ENCODE results near the gene SSC5D.

Gene SSC5D

DNA sequence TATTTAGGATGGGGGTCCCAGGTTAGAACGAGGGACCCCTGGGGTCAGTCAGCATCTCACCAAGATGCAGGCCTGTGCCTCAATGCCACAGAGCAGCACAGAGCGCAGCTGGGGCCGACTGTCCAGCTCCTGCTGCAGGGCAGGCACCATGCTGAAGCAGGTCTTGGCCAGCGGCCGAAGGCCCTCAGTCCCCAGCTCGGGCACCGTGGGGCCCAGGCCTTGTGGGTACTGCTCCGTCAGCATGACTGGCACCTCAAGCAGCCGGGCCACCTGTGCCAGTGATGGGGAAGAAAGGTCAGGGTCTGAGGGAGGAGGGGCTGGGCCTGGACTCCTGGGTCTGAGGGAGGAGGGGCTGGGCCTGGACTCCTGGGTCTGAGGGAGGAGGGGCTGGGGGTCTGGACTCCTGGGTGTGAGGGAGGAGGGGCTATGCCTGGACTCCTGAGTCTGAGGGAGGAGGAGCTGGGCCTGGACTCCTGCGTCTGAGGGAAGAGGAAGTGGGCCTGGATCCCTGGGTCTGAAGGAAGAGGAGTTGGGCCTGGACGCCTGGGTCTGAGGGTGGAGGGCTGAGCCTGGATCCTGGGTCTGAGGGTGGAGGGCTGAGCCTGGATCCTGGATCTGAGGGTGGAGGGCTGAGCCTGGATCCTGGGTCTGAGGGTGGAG, 32.5 kb upstream of the SSC5D start:
- DNase-seq: no peak

DNA sequence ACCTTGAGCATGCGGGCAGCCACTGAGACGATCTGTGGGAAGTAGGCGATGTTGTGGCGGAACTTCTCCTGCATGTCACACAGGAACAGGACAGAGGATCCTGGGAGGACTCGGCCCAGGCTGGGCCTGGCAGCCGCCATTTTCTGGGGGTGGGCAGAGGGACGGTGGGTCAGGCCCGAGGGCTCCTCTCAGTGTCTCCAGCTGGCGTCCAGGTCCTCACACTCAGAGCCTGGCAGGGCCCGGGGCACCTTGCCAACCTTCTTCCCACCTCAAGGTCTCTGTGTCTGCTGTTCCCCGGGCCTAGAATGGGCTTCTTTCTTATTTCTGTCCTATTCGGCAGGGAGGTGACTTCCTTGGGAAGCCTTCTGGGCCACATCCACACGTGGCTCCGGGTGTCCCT, 31.9 kb upstream of the SSC5D start:
- DNase-seq: no peak

DNA sequence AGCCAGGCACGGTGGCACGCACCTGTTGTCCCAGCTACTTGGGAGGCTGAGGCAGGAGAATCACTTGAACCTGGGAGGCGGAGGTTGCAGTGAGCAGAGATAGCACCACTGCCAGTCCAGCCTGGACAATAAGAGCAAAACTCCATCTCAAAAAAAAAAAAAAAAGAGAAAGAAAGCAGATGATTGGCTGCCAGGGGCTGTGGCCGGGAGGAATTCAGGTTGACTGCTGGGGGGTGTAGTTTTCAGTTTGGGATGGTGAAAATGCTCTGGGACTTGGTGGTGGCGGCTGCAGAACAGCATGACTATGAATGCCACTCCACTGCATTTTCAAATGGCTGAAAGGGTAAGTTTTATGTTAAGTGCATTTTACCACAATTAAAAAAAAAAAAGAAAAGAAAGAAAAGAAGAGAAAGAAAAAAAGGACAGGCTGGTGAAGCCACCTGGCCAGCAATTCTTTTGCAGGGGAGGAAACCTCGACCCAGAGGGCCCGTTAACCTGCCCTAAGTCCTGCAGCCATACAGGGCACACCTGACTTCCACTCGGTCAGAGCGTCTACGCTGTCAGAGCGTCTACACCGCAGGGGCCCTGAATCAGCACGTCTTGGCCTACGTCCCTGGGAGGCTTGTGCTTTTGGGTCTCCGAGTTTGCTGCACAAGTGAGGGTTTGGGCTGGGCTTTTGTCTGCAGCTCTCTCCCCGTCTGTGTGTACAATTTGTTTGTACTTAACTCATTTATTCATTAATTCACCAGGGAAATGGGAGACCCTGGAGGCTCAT, 30.4 kb upstream of the SSC5D start:
- DNase-seq: no peak

DNA sequence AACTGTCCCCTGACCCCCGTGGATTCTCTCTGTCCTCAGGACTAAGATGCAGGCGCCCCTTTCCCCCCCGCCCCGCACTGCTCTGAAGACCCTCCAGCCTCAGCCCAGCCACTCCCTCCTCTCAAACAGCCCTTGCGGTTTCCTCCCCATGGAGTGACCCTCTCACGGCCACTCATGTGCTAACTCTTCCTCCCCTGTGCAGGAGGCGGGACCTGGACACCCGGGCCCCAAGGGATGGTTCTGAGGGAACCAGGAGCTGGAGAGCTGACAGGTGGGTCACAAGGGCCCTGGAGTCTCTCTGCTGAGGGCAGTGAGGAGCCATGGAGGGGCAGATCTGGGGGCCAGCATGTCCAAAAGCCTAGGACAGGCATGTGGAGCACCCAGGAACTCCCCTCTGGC, 28.7 kb upstream of the SSC5D start:
- no peak for DNase-seq

DNA sequence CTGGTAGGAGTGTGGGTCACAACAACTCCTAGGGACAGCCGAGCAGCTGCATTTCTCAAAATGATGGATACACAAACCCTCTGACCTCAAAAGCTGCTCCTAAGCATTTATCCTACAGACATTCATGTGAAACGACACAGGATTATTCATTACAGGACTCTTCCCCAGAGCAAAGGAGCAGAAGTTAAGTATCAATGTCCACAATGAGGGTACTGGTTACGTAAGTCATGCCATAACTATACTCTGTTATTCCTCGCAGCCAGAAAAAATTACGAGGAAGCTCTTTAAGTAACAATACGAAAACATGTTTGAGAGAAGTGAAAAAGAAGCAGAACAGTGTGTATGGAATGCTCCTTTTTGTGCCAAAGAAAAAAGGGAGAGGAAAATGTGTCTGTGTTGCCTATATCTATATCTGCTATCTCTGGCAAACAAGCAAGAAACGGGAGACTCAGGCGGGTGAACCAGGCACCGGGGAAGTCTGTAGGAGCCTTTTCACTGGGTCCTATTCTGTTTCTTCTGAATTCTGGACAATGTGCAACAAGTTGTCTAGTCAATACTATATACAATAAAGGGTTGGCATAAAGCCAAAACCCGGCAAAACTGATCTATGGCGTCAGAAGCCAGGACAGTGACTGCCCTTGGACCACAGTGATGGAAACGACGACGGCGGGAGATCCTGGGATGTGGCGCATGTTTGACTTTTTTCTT, 28.1 kb upstream of the SSC5D start:
- no peak for DNase-seq

DNA sequence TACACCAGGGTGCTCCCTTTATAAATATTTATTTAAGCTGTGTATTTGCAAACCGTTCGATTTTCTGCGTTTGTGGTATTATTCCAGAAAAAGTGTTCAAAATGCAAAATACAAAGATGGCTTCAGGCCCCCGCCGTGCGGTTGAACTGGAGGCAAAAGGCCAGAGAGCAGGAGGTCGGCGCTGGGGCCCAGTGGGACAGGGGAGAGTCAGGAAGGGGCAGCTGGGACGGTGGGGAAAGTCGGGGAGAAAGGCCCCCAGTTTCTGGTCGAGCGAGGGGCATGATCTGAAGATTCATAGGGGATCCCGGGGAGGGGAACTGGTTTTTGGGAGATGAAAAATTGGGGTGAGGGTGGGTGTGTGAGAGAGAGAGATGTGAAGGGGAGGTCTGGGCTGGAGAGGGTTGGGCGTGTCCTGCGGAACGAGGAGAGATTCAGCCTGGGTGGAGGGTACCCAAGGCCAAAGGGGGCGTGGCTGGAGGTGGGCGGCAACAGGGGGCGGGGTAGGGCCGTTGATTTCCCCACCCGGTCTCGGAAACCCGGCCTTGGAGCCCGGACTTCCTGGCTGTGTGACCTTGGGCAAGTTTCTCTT, 27.5 kb upstream of the SSC5D start:
- no peak for DNase-seq

DNA sequence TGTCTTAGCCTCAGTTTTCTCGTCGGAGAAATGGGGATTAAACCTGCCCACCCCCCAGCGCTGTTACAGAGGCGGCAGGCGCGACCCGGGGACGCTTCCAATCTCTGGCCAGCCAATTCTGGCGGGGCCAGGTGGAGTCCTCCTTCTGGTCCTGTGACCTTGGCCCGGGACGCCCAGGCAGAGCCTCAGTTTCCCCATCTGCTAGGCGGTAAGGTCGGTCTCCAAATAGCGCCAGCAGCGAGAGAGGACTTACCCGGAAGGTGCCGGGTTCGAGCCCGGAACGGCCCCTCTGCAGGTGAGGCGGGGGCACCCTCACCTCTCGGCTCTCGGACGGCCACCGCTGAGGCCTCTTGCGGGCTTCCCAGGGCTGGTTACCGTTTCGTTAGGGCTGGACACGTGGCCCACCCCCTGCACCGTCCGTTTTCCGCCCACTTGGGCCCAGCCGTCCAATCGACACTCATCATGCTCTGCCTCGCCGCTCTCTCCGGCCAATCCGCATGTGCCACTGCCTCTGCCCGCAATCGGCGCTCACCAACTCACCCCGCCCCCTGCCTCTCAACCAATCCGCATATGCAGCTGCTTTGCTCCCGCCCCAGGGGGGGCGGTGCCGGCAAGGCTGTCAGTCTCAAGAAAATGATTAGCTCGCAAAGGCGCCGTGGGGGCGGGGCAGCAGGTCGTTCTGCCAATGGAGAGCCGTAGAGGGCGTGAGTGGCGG, 26.8 kb upstream of the SSC5D start, which contains the start of gene ISOC2:
ISOC2 (minus strand) TSS at position 384 of the 715 bp plus-strand sequence. CDS start 5,156 bp downstream, outside the sequence.
- DNase-seq: peak; percentile 96

DNA sequence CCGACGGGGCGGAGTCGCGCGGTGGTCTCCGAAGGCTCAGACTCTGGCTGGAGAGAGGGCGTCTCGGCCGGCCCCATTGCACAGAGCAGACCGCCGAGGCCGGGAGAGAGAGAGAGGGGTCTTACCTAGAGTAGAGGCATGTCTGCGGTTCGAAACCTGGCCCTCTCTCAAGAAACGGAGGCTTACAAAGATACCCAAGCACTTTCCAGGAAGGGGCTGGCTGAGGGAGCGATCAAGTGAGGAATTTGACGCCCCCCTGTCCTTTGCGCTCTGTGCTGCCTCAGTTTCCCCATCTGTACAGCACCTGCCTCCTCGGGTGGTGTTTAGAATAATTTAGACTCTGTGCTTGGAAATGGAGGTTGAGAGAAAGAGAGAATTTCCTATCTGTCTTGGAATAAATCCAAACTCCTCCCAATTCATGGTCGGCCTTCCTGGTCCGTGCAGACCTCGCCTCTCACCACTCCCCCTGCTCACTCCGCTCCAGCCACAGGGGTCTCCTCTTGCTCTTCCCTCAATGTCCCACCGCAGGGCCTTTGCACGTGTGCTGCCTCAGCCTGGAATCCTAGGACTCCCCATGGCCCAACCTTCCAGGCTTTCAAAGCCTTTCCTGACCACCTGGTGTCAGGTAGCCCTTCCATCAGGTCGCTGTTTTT, 26.1 kb upstream of the SSC5D start:
- DNase-seq: no peak

DNA sequence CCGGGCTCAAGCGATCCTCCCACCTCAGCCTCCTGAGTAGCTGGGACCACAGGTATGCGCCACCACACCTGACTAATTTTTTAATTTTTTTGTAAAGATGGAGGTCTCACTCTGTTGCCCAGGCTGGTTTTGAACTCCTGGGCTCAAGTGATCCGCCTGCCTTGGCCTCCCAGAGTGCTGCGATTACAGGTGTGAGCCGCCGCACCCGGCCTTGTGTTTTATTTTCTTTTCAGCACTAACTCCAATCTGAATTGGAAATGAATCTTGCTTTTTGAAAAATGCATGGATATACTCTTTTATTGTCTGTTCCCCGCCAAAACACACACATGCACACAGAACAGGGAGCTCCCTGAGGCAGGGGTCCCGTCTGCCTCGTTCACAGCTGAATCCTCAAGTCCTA, 25.5 kb upstream of the SSC5D start:
- no peak for DNase-seq

DNA sequence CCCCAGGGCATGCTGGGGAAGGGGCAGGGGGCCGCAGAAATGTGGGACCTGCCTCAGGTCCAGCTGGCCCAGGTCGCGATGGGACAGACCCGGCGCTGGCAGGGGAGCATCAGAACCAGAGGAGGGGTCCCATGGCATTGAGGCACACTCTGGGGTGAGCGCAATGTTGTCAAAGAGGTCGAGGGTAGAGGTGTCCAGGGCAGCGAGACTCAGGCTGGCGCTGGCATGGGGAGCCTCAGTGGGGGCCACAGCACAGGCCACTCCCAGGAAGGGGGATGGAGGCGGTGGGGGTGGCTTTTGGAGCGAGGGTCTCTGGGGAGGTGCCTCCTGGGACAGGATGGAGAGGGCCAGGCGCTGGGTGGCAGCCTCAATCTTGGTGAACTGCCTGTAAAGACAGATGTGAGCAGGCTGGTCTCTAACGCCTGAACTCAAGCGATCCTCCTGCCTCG, 24.6 kb upstream of the SSC5D start:
- no peak for DNase-seq

DNA sequence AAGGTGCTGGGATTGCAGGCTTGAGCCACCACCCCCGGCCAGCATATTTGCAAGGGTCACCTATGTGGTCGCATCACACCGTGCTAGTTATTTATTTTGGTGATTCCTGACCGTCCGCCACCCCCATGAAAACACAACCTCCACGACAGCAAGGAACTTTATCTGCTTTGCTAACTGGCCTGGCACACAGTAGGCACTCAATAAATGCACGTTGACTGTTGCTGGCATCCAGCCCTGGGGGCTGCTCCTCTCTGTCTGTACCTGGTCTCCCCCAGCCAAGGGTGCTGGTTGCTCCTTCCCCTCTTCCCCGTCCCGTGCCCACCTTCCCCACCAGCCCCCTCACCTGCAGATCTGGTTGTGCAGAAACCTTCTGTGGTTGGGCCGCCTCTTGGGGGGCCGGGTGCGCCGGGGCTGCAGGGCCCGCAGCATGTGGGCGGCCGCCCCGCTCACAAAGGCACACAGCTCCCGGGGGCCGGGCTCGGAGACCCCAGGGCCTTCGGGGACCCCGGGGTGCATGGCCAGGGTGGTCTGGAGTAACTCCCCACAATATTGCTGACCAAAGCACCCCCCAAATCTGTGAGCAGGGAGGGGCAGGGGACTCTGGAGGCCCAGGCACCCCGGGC, 24.1 kb upstream of the SSC5D start:
- no peak for DNase-seq

DNA sequence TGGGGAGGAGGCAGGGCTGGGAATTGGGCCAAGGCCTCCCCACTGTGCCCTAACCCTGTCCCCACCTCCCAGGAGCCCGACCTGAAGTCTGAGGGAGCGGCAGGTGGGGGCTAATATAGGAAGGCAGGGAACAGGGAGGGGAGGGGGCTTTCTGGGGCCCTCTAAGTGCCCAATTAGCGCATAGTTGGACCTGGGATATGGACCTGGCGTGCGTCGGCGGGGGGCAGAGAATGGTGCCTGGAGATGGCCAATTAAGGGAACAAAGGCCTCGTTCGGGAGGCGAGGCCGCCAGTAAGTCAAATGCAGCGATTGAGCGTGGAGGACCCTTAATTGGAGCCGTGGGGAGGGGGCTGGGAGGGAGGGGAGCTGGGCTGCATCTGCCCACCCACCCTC, 23.6 kb upstream of the SSC5D start, which contains the start of gene C19orf85:
C19orf85 (minus strand) TSS at position 90 of the 393 bp plus-strand sequence. CDS start 197 bp downstream, outside the sequence.
- no peak for DNase-seq

DNA sequence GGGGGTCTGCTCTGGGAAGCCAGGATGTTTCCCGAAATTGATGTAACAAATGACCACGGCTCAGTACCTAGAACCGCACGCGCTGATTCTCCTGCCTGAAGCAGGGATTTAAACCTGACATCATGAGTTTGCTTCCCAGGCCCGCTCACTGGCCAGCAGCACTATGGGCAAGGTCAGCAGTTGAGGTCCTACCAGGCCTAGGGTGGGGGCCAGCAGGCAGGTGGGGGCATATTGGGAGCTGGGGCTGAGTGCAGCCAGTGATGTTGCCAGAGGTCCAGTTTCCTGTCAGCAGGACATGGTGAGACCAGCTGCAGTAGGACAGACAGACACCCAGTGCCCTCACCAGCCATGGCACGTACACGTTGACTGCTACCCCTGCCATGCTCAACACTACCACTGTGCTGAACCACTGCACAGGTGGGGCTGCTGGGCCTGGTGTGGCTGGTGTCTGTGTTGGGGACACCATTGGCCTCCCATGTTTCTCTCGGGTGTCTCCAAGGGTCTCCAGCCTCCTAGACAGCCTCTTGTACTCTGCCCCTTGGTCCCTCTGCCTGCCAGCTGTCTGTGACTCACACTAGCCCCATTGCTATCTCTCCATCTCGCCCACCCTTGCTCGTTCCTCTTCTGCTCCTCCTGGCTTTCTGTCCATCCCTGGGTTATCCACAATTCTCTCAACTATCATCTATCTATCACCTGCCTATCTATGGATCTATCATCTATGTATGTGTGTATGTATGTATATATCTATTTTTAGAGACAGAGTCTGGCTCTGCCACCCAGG, 22.6 kb upstream of the SSC5D start:
- no peak for DNase-seq

DNA sequence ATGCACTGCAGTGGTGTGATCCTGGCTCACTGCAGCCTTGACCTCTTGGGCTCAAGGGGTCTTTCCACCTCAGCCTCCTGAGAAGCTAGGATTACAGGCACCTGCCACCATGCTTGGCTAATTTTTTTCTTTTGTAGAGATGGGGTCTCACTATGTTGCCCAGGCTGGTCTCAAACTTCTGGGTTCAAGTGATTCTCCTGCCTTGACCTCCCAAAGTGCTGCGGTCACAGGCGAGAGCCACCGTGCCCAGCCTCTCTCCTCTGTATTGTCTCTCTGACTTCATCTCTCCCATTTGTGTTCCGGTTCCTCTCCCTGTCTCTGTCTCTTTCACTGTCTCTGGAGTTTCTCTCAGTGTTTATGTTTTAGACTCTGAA, 22.0 kb upstream of the SSC5D start:
- DNase-seq: no peak

DNA sequence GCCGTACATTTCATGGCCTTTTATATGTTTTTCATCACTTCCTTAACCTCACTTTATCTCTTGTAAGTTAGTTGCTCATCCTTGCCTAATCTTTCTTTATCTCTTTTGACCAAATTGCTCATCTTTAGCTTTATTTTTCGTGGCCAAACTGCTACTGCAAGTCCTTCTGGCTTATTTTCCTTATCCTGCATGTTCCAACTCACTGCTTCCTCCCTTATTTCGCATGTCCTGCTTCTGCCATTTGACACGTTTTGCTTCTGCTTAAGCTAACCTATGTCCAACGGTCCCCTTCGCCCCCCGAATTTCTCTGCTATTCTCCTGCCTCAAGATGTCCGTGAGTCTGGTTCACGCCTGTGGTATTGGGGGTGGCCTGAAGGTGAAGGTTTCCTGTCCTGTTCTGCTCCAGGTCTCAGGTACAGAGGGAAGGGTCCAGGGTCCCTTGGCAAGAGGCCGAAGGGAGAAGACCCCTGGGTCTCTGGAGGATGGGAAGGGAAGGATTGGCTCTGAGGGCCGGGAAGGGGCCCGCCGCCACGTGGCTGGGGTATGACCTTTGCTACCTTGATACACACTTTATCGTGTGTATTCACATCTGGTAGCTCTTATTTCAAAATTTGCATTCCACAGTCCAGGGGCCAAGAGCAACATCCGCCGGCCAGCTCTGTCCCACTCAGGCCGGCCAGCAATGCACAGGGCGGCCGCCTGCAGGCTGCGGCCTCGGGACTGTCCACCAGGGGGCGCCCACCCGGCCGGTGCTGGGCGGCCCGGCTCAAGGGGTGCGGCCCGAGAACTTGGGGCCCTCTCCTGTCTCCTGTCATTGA, 20.8 kb upstream of the SSC5D start:
- no peak for DNase-seq

DNA sequence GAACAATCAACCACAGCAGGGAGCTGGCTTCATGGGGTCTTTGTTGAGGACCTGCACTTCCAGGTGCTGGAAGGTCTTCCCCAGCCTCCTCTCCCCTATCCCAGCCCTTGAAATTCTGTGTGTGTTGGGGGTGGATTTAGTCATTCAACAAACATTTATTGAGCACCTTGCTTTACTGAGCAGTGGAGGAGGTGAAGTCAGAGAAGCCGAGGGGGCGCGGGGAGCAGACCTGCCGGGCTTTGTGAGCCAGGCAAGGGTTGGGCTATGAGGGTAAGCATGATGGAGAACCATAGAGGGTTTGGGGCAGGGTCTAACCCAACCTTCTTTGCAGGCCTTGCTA, 20.2 kb upstream of the SSC5D start:
- DNase-seq: no peak

DNA sequence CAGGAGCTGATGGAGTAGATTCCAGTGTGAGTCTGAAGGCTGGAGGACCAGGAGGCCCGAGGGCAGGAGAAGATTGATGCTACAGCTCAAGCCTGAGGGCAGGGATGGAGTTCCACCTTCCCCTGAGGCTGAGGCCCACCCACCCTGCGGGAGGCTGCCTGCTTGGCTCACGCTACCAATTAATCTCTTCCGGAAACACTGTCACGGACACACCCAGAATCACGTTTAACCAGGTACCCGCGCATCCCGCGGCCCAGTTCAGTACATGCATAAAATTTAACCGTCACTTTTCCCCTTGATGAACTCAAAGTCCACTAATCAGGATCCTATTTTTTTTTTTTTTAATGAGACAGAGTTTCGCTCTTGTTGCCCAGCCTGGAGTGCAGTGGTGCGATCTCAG, 17.0 kb upstream of the SSC5D start:
- DNase-seq: no peak

DNA sequence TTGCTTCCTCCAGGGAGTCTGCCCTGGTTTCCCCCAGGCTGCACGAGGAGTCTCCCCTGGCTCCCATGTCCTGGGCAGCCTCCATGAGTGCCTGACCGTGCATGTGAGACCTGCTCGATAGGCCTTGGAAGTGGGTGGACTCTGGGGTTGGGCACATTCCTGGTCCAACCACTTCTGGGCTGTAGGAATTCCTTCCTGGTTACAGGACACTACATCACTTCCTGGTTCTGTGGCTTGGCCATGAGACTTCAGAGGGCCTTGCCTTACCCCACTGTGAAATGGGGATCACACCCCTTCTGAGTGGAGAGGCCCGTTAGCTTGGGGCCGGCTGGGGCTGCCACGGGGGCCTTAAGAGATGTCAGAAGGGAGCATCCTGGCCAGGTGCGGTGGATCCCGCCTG, 15.8 kb upstream of the SSC5D start:
- no peak for DNase-seq

DNA sequence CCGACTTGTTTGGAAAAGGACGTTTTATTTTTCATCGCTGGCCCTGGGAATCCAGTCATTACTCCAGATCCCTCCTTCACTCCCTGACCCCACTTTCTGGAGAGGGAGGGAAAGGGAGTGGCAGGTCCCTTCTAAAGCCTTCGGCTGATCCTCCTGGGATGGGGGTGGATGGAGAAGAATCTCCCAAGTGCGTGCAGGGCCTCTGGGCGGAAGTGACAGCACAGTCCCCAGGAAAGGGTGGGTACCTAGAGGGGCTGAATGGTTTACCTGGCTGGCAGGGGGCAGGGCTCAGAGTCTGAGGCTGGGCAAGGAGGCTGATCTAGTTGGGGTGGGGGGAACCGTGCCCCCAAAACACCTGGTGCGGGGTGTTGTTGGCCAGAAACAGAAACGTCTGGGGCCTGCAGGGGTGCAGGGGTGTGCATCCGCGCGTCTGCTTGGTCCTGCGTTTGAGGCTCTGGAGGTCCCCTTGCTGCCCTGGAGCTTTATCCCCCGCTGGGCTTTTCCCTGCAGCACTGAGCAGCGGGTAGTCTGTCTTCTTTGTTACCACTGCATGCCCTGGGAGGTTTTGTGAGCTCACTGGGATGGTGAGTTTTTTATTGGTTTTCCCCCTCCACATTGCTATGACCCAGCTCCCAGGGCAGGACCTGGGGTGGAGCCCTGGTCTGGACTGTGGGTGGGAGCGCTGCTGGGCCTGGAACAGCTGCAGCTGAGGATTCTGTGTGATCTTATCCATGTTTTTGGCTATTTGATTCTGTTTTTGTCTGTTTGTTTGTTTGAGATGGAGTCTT, 14.8 kb upstream of the SSC5D start:
- DNase-seq: no peak

Measured in NCI-H187 treated with DMSO at 0.1 percent for 48 hours (cell line).